OCI-LY3 (cell line): ENCODE data around the gene SPAG9.

Experiments used
- CTCF ChIP-seq: fragments of 200-600, 300-600 bp; sonication (generic); IDR thresholded peaks from 2 replicates; pipeline ENCODE4 v1.5.1; 2014; ENCODE audit warnings: antibody characterized with exemption, low read length, low read depth
- EZH2phosphoT487 ChIP-seq: fragments of 200-600 bp; shearing (Covaris generic); IDR thresholded peaks from 2 replicates; pipeline ENCODE4 v1.6.1; 2018; ENCODE audit warnings: antibody characterized with exemption, mixed run types, low read depth

- TF ChIP-seq CTCF (no peak), EZH2phosphoT487 (no peak)
Measured at GRCh38 chr17:51057534-51057933, 63.1 kb downstream of the SPAG9 start.
